ENCODE measurements around the gene BEAN1. TPM values are rescaled to one million over a fixed set of nuclear protein-coding genes. Genes with fewer than 3 reads are reported as not detected.

BEAN1 gene
- total RNA-seq, 1 experiment from 2014 or later, result 0.37 TPM

DNA sequence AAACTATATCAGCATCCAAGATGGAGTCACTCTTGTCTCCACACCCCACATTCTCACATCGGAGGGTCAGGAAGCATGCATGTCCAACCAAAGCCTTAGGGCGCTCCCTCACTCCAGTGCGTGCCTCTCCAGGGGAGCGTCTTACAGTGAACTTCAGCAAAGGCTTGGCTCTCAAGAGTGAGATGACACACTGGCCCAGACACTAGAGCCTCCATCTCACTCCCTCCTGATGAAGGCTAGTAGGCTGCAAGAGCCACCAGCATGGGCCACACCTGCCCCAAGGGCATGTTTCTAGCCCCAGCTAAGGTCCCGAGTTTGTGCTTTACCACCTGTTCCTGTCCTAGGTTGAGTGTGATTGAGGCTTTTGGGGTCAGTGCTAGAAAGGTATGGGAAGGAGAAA, 40.5 kb downstream of the BEAN1 start:
- no peaks in the 10 kb centered on the region for H4K20me1 ChIP-seq (ENCODE audit: insufficient read depth)
- POLR2A ChIA-PET (ENCODE audit: unreplicated experiment), result no interaction called here
- H3K4me1 ChIP-seq (replicated peaks; ENCODE audit: insufficient read depth), result no peaks in the 10 kb centered on the region
- DNase-seq, result no peak
- H3K9me3 ChIP-seq (ENCODE audit: insufficient read depth, low read depth), result no peaks in the 10 kb centered on the region
- H3K27me3 ChIP-seq (ENCODE audit: insufficient read depth, low read depth), result no peaks in the 10 kb centered on the region
- H2AFZ ChIP-seq, result no peak overlapping the region
- intact Hi-C loops (cut with micrococcal nuclease; ENCODE audit: unreplicated experiment), result no loop called here
- BruUV-seq (replicated peaks), result no TSS peak
- no peaks in the 10 kb centered on the region for H3K36me3 ChIP-seq (ENCODE audit: low read depth)
- no peaks in the 10 kb centered on the region for H3K9me2 ChIP-seq (ENCODE audit: insufficient read depth)
- TF ChIP-seq, protein P1, sequence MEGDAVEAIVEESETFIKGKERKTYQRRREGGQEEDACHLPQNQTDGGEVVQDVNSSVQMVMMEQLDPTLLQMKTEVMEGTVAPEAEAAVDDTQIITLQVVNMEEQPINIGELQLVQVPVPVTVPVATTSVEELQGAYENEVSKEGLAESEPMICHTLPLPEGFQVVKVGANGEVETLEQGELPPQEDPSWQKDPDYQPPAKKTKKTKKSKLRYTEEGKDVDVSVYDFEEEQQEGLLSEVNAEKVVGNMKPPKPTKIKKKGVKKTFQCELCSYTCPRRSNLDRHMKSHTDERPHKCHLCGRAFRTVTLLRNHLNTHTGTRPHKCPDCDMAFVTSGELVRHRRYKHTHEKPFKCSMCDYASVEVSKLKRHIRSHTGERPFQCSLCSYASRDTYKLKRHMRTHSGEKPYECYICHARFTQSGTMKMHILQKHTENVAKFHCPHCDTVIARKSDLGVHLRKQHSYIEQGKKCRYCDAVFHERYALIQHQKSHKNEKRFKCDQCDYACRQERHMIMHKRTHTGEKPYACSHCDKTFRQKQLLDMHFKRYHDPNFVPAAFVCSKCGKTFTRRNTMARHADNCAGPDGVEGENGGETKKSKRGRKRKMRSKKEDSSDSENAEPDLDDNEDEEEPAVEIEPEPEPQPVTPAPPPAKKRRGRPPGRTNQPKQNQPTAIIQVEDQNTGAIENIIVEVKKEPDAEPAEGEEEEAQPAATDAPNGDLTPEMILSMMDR (conservative IDR thresholded peaks at IDR 0.05), result no peak
- TF ChIP-seq EZH2 (IDR thresholded peaks at IDR 0.05; ENCODE audit: low read depth), result no peak
- H3K79me2 ChIP-seq (ENCODE audit: low read depth), result no peaks in the 10 kb centered on the region
- no peak overlapping the region for H3K4me3 ChIP-seq
- no peak overlapping the region for H3K4me2 ChIP-seq
- no peak overlapping the region for H3K27ac ChIP-seq
- CTCF ChIA-PET, result no interaction called here
- no peaks in the 10 kb centered on the region for H3F3A ChIP-seq (ENCODE audit: insufficient read depth, low read depth)

DNA sequence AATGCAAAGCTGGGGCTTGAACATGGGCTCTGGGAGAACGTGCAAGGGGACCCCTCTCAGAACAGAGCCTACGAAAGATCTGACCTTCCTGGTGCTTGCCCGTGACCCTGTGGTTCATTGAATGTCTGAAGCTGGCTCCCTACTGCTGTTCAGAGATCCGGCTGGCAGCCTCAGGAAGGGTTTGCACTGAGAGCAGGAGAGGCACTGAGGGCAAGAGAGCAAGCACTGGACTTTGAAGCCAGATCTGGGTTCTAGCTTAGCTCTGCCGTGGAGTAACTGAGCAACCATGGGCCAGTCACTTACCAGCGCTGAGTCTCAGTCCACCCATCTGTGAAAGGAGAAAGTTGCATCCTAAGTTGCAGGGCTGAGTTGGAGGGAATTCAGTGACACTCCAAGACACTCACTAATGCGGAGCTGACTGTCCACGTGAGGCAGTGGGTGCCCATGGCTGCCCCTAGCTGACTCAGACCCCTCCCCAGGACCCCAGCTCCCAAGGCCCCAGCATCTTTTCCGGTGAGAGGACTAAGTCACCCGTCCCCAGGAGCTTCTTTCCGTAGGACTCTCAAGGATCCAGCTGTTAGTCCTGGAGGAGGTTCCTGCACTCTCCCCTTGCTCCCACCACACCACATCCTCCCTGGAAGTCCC, 41.3 kb downstream of the BEAN1 start:
- no peaks in the 10 kb centered on the region for H3K9me3 ChIP-seq (ENCODE audit: insufficient read depth, low read depth)
- H3K27me3 ChIP-seq (ENCODE audit: insufficient read depth, low read depth), result no peaks in the 10 kb centered on the region
- no peaks in the 10 kb centered on the region for H3K9me2 ChIP-seq (ENCODE audit: insufficient read depth)
- no peaks in the 10 kb centered on the region for H3F3A ChIP-seq (ENCODE audit: insufficient read depth, low read depth)
- no peak overlapping the region for H3K4me3 ChIP-seq
- no peak overlapping the region for H3K4me2 ChIP-seq
- no peaks in the 10 kb centered on the region for H3K79me2 ChIP-seq (ENCODE audit: low read depth)
- ChIA-PET POLR2A (ENCODE audit: unreplicated experiment) (no interaction called here), CTCF (no interaction called here)
- no peaks in the 10 kb centered on the region for H4K20me1 ChIP-seq (ENCODE audit: insufficient read depth)
- no peak for DNase-seq
- no TSS peak for BruUV-seq (replicated peaks)
- TF ChIP-seq, protein P1 (conservative IDR thresholded peaks at IDR 0.05), result no peak
- TF ChIP-seq EZH2 (IDR thresholded peaks at IDR 0.05; ENCODE audit: low read depth), result no peak
- H2AFZ ChIP-seq, result no peak overlapping the region
- H3K4me1 ChIP-seq (replicated peaks; ENCODE audit: insufficient read depth), result no peaks in the 10 kb centered on the region
- no peaks in the 10 kb centered on the region for H3K36me3 ChIP-seq (ENCODE audit: low read depth)
- intact Hi-C loops (cut with micrococcal nuclease; ENCODE audit: unreplicated experiment), result no loop called here
- H3K27ac ChIP-seq, result no peak overlapping the region

DNA sequence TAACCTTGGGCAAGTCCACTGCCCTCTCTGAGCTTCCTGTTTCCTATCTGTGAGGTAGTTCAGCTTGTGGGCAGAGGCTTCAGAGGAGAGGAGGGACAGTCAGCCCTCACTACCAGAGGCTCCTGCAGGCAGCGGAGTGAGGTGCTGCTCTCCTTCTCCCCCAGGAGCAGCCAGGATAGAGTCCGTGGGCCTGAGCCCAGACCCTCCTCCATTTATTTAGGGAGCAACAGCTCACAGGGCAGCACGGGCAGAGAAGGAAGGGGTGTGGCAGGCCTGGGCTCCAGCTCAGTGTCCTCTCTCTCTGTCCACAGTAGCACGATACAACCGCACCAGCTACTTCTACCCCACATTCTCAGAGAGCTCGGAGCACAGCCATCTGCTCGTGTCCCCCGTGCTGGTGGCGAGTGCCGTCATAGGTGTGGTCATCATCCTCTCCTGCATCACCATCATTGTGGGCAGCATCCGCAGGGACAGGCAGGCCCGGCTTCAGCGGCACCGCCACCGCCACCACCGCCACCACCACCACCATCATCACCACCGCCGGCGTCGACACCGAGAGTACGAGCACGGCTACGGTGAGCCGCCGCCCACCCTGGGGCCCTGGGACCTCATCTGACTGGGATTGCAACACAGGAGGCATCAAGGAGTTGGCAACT, 42.3 kb downstream of the BEAN1 start:
- H3K27ac ChIP-seq, result no peak overlapping the region
- no TSS peak for BruUV-seq (replicated peaks)
- no peak overlapping the region for H3K4me2 ChIP-seq
- no peaks in the 10 kb centered on the region for H3K9me2 ChIP-seq (ENCODE audit: insufficient read depth)
- peaks cover 8% of the 10 kb centered on the region for H3K4me1 ChIP-seq (replicated peaks; ENCODE audit: insufficient read depth)
- no peaks in the 10 kb centered on the region for H3K9me3 ChIP-seq (ENCODE audit: insufficient read depth, low read depth)
- H4K20me1 ChIP-seq (ENCODE audit: insufficient read depth), result no peaks in the 10 kb centered on the region
- H3K79me2 ChIP-seq (ENCODE audit: low read depth), result no peaks in the 10 kb centered on the region
- DNase-seq, result no peak
- no peaks in the 10 kb centered on the region for H3K27me3 ChIP-seq (ENCODE audit: insufficient read depth, low read depth)
- H3K4me3 ChIP-seq, result no peak overlapping the region
- TF ChIP-seq, protein P1 (conservative IDR thresholded peaks at IDR 0.05), result no peak
- TF ChIP-seq EZH2 (IDR thresholded peaks at IDR 0.05; ENCODE audit: low read depth), result no peak
- CTCF ChIA-PET, result no interaction called here
- no peaks in the 10 kb centered on the region for H3F3A ChIP-seq (ENCODE audit: insufficient read depth, low read depth)
- intact Hi-C loops (cut with micrococcal nuclease; ENCODE audit: unreplicated experiment), result no loop called here
- H2AFZ ChIP-seq, result no peak overlapping the region
- POLR2A ChIA-PET (ENCODE audit: unreplicated experiment), result no interaction called here
- no peaks in the 10 kb centered on the region for H3K36me3 ChIP-seq (ENCODE audit: low read depth)

Data from PC-9 (cell line).